Lower lobe of right lung (tissue), 2 donors: Measurements from ENCODE around the gene EMSY. TPM values are rescaled to one million over a fixed set of nuclear protein-coding genes. Genes with fewer than 3 reads are reported as not detected.
"Not testable (repeated sequence)": the region's sequence is repeated elsewhere in the genome, so short reads cannot be mapped to it uniquely, and the experiment has no call there.

Source experiments
- ATAC-seq, 2 donors: fragments of 200-7000 bp; cut with Tn5 transposase; one replicate each; pipeline ENCODE4 v1.9.1; 2020 to 2022; ENCODE audit warnings: mild to moderate bottlenecking in 2 of 2, moderate library complexity in 2 of 2
- DNase-seq: peaks from one replicate; pipeline ENCODE4 v3.0.0-alpha.2; 2020
- H3K27ac ChIP-seq: fragments of 200-600 bp; one replicate; pipeline ENCODE4 v1.8.0; 2022
- H3K27me3 ChIP-seq: fragments of 200-600 bp; one replicate; pipeline ENCODE4 v1.8.0; 2022; ENCODE audit warnings: low read depth
- H3K36me3 ChIP-seq: fragments of 200-600 bp; one replicate; pipeline ENCODE4 v1.8.0; 2022; ENCODE audit warnings: mild to moderate bottlenecking
- H3K4me1 ChIP-seq: fragments of 200-600 bp; one replicate; pipeline ENCODE4 v1.8.0; 2022
- H3K4me3 ChIP-seq: fragments of 200-600 bp; one replicate; pipeline ENCODE4 v1.8.0; 2022; ENCODE audit warnings: mild to moderate bottlenecking
- H3K9me3 ChIP-seq: fragments of 200-600 bp; one replicate; pipeline ENCODE4 v1.8.0; 2022
- CTCF ChIP-seq: fragments of 200-600 bp; IDR thresholded peaks from one replicate; pipeline ENCODE4 v1.8.0; 2022; ENCODE audit warnings: antibody characterized with exemption, mild to moderate bottlenecking
- intact Hi-C: fragments of 100-400 bp; cut with DNase I; formaldehyde crosslinking; loops from one replicate; pipeline ENCODE4 v1.11.0; 2022
- total RNA-seq: library from RNA; stranded (reverse); fragmentation: NEBNext Ultra II Directional; extraction: Animal tissue kit (Norgen Biotek cat#: 25700); gene quantifications from one replicate; pipeline ENCODE4 v1.2.1, GENCODE V29; 2021
- donor health status: DM: no; HTN: yes; CAD: no; lungs with severe emphysema.

The EMSY gene
- total RNA-seq, 1 donor from 2014 or later = 21.1 TPM

GRCh38 chr11:76592961-76593360, 148.1 kb downstream of the EMSY start:
- Histone ChIP-seq H3K4me1 (peaks cover 20% of the 10 kb centered on the region), H3K27ac (no peak overlapping the region), H3K9me3 (no peaks in the 10 kb centered on the region), H3K36me3 (no peaks in the 10 kb centered on the region), H3K27me3 (no peaks in the 10 kb centered on the region), H3K4me3 (no peak overlapping the region)
- ATAC-seq (no peak), DNase-seq (no peak)
- TF ChIP-seq CTCF = no peak
- intact Hi-C loops = no loop called here

GRCh38 chr11:76595091-76595490, 150.3 kb downstream of the EMSY start:
- DNase-seq, H3K27me3 ChIP-seq, H3K36me3 ChIP-seq, intact Hi-C loops, ATAC-seq, H3K9me3 ChIP-seq, H3K27ac ChIP-seq, H3K4me3 ChIP-seq: not testable (repeated sequence)
- H3K4me1 ChIP-seq = peaks cover 10% of the 10 kb centered on the region

- intact Hi-C loops = no loop called here
- ATAC-seq = no peak
- no peak for TF ChIP-seq CTCF
Observed at GRCh38 chr11:76596652-76597051, 151.8 kb downstream of the EMSY start.

GRCh38 chr11:76597533-76598425, 153.0 kb downstream of the EMSY start:
- Histone ChIP-seq H3K4me3 (no peak overlapping the region), H3K27ac (no peak overlapping the region), H3K27me3 (no peaks in the 10 kb centered on the region), H3K9me3 (no peaks in the 10 kb centered on the region), H3K36me3 (no peaks in the 10 kb centered on the region), H3K4me1 (peaks cover 25% of the 10 kb centered on the region)
- no peak for DNase-seq
- no peak for TF ChIP-seq CTCF
- intact Hi-C loops = no loop called here
- peak in 1 of 2 donors; percentile 34 for ATAC-seq

More at GRCh38 chr11:76596652-76597051, 151.8 kb downstream of the EMSY start:
- Histone ChIP-seq H3K4me3 (no peak overlapping the region), H3K36me3 (no peaks in the 10 kb centered on the region), H3K27me3 (no peaks in the 10 kb centered on the region), H3K27ac (no peak overlapping the region), H3K4me1 (peaks cover 14% of the 10 kb centered on the region), H3K9me3 (no peaks in the 10 kb centered on the region)
- no peak for DNase-seq

- TF ChIP-seq CTCF = peak; percentile 33
- intact Hi-C loops = no loop called here
- no peak overlapping the region for H3K4me3 ChIP-seq
- H3K27ac ChIP-seq = no peak overlapping the region
- H3K36me3 ChIP-seq = no peaks in the 10 kb centered on the region
- DNase-seq (no peak), ATAC-seq (peak; percentile 31 to 36)
- peaks cover 31% of the 10 kb centered on the region for H3K4me1 ChIP-seq
- no peaks in the 10 kb centered on the region for H3K9me3 ChIP-seq
- H3K27me3 ChIP-seq = no peaks in the 10 kb centered on the region
Observed at GRCh38 chr11:76598426-76598839, 153.6 kb downstream of the EMSY start.
